BJ (cell line): ENCODE measurements around the gene MYBPHL. TPM values are rescaled to one million over a fixed set of nuclear protein-coding genes. Genes with fewer than 3 reads are reported as not detected.

ENCODE experiments used
- CTCF ChIA-PET: fragments of 350-600 bp; formaldehyde crosslinking; extraction: SDS; loops from one replicate; lab custom pipeline; 2021; ENCODE audit warnings: antibody characterized with exemption, inconsistent platforms; lab: Yijun Ruan, JAX
- POLR2A ChIA-PET: fragments of 300-600 bp; sonication (Branson Sonifier 250); formaldehyde crosslinking; extraction: SDS; loops from one replicate; lab custom pipeline; 2021; ENCODE audit warnings: antibody characterized with exemption; lab: Charles Lee
- DNase-seq: peaks from one replicate; pipeline ENCODE4 v3.0.0-alpha.2; 2011; ENCODE audit warnings: low read depth
- H3K27me3 ChIP-seq: 2 replicates; pipeline ENCODE4 v1.6.0; 2011; ENCODE audit warnings: low read length; ENCODE audit not compliant: control insufficient read depth, insufficient read depth
- H3K36me3 ChIP-seq: 2 replicates; pipeline ENCODE4 v1.5.1; 2011; ENCODE audit warnings: low read length; ENCODE audit not compliant: control insufficient read depth, insufficient read depth
- H3K4me3 ChIP-seq: 2 replicates; pipeline ENCODE4 v1.5.1; 2011; ENCODE audit warnings: low read depth, mild to moderate bottlenecking, control low read depth, low read length
- polyA plus RNA-seq: library from polyadenylated mRNA; depleted of rRNA; stranded (reverse); fragments of >200 nt; gene quantifications from 2 replicates; pipeline ENCODE4 v1.2.3, GENCODE V29; 2011
- TF ChIP-seq, protein P1 (sequence below): IDR thresholded peaks from 2 replicates; pipeline ENCODE4 v1.5.1; 2011; ENCODE audit warnings: low read depth, mild to moderate bottlenecking, control low read depth, inconsistent platforms, low read length, moderate library complexity; ENCODE audit not compliant: insufficient read depth

Gene MYBPHL
- polyA plus RNA-seq, 1 experiment, result 0.06 TPM

DNA sequence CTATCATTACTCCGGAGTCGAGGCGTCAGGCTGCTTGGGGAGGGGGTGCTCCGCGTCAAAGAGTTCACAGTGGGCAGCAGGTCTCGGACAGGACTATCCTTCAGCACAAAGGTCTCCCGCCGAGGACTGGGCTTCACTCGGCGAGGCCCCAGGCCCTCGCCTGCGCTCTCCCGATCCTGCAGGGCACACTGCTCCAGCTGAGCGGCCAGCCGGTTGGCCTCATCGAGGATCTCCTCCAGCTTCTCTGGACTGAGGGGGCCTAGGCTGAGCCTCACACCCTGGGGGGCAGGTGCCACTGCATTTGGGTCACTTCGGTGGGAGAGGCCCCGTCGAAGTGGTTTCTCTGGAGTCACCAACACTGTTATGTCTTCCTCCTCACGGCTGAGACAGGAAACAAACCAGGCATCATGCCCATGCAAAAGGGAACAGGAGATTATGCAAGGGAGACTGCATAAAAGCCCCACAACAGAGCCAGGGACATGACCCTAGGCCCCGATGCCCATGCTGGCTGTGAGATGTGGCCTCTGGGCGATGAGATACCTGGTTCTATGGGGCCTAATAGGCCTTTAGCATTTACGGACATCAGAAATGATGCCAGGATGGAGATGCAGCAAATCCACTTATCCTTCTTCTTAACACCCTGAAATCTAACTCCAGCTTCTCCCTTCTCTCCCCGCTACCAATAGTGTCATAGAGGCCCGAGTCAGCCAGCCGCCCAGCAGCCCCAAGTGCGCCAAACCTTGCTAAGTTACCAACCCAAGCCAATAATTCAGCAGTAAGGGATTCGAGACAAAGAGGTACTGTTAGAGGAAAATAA is 24.9 kb downstream of the MYBPHL start:
- peak overlapping the region; percentile 83 for H3K4me3 ChIP-seq
- ChIA-PET CTCF (interaction anchor here (0.9 to 2.1 kb wide), 11 partner anchors 9 to 209 kb away, joined by 3 to 15 read pairs (median 5); partner anchors contain the start of gene SORT1), POLR2A (no interaction called here)
- TF ChIP-seq, protein P1, sequence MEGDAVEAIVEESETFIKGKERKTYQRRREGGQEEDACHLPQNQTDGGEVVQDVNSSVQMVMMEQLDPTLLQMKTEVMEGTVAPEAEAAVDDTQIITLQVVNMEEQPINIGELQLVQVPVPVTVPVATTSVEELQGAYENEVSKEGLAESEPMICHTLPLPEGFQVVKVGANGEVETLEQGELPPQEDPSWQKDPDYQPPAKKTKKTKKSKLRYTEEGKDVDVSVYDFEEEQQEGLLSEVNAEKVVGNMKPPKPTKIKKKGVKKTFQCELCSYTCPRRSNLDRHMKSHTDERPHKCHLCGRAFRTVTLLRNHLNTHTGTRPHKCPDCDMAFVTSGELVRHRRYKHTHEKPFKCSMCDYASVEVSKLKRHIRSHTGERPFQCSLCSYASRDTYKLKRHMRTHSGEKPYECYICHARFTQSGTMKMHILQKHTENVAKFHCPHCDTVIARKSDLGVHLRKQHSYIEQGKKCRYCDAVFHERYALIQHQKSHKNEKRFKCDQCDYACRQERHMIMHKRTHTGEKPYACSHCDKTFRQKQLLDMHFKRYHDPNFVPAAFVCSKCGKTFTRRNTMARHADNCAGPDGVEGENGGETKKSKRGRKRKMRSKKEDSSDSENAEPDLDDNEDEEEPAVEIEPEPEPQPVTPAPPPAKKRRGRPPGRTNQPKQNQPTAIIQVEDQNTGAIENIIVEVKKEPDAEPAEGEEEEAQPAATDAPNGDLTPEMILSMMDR, result no peak
- DNase-seq, result no peak
- no peaks in the 10 kb centered on the region; the same call in 1 of the 2 replicates for H3K36me3 ChIP-seq
- no peaks in the 10 kb centered on the region for H3K27me3 ChIP-seq

DNA sequence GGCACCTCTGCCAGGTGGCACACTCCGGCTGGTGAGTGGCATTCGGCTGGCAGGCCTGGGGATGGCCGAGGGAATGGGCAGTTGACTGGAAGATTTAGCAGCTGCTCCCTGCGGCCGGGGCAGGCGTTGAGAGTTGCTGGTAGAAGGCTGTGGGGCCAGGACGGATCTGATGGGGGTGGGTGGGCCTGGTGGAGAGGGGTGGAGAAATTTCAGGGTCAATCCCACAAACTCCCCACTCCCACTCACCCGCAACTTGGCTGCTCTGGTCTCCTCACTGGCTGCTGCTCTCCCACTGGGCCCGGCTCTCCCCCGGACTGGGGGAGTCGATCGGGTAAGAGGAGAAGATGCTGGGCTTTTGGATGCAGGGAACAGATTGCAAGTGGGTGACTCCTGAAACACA is 25.9 kb downstream of the MYBPHL start:
- TF ChIP-seq, protein P1, result no peak
- no peaks in the 10 kb centered on the region; the same call in 1 of the 2 replicates for H3K36me3 ChIP-seq
- CTCF ChIA-PET, result interaction anchor here (1.8 to 5.7 kb wide), 3 partner anchors 119 to 252 kb away, joined by 5 to 140 read pairs (median 47); partner anchors contain the start of gene SORT1
- no peak for DNase-seq
- POLR2A ChIA-PET, result no interaction called here
- no peak overlapping the region for H3K4me3 ChIP-seq
- no peaks in the 10 kb centered on the region for H3K27me3 ChIP-seq

DNA sequence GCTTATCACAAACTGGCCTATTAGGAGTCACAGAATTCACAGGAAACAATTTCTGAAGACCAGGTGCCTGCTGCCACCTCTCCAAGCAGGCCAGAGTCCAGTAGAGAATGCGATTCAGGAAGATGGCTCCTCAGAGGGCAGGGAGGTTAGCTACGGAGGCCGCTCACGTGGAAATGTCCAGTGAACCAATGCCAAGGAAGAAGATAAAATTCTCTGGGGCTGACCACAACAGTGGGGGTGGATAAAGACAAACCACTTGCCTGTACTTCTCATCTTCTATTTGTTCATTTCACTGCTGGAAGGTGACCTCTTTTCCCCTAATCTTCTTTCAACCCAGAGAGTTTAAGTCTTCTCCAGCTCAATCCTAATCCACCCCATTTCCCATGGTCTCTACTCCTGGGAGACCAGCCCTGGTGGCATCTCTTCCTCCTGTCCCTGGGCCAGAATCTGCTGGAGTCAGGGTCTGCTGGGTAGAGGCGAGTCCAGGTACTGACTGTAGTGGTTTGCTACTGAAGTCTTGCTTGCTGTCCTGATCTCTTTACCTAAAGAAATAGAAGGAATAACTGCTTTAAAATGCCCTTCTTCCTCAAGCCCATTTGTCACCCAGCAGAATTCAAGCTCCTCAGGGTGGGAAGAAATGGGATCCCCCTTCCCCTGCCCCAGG is 27.1 kb downstream of the MYBPHL start:
- H3K27me3 ChIP-seq, result no peaks in the 10 kb centered on the region
- DNase-seq, result no peak
- no peaks in the 10 kb centered on the region; the same call in 1 of the 2 replicates for H3K36me3 ChIP-seq
- TF ChIP-seq, protein P1, result no peak
- ChIA-PET CTCF (interaction anchor here (1.5 to 5.7 kb wide), 3 partner anchors 16 to 253 kb away, joined by 4 to 140 read pairs (median 47); partner anchors contain the start of gene SORT1), POLR2A (no interaction called here)
- H3K4me3 ChIP-seq, result no peak overlapping the region

DNA sequence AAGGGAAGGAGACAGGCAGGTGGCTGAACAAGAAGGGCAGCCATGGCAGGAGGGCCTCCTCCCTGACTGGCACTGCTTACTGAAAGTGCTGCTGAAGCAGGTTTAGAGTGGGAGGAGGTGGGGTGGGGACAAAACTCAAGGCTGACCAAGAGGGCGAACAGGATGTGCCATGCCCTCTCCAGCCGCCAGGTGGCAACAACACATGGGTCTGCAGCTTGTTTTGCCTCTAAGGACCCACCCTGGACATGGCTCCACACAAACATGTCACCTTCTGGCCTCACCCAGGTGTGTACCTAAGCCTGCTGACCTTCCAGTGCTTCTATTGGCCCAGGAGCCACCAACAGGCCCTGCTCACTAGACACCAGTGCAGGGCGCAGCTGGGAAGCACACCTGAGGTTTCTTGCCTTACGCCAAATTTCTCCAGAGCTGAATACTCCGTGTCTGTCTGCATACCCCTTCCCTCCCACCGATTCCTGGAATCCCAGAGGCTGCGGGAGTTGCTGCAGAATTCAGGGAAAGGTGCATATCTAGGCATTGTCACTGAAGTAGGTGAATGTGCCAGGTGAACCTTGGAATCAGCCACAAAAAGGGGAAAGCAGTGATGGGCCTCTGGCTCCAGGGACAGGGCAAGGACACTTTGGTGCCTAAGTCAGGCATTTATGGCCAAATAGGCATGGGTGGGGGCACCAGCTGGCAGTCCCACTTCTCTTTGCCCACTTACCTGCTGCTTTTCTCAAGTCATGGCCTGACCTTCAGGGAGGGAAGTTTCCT is 29.2 kb downstream of the MYBPHL start:
- DNase-seq, result no peak
- ChIA-PET POLR2A (no interaction called here), CTCF (interaction anchor here (0.6 to 5.7 kb wide), 18 partner anchors 8 to 809 kb away, joined by 3 to 140 read pairs (median 4); partner anchors contain the start of genes GPR61, MYBPHL and SORT1)
- Histone ChIP-seq H3K36me3 (no peaks in the 10 kb centered on the region; the same call in 1 of the 2 replicates), H3K4me3 (no peak overlapping the region), H3K27me3 (no peaks in the 10 kb centered on the region)
- TF ChIP-seq, protein P1, result peak; percentile 93
